Measurements from ENCODE around the gene DUSP2. TPM values are rescaled to one million over a fixed set of nuclear protein-coding genes. Genes with fewer than 3 reads are reported as not detected.

The DUSP2 gene
- polyA plus RNA-seq, 3 donors, result 48.4 to 392 (median 66.1) TPM

DNA sequence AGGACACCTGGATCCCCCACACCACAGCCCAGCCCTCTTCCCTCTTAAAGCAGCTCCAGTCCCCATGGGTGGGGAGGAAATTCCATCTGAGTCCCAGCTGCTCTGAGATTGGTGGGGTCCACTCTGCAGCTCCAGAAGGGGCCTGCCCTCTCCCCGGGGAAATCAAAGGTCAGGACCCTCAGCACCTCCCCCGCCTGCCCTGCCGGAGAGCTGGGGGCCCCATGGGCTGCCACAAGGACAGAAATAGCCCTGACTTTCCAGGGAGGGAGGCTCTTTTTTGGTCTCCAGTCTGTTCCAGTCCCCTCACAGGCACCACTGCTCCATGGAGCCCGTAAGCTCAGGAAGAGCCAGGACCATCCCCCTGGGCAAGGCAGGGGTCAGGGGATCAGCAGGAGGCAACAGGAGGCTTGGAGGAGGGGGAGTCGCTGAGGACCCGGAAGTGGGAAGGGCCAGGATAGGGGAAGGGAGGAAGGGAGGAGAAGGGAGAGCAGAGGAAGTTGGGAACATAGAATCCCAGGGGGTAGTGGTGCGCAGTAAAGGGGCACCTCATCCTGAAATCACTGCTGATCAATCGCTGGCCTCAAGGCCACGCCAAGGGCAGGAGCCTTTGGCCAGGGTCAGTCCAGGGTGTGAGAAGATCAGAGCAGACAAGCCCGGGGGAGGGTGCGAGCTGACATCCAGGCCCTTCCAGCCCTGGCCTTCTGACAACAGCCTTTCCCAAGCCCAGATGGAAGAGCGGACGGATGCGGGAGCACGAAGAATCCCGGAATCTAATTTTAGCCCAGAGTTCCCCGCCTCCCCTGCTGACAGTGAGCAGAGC, 36.5 kb downstream of the DUSP2 start:
- Histone ChIP-seq H3K36me3 (replicated peaks in 1 of 2; ENCODE audit: control insufficient read depth in 1 of 2, insufficient read depth in 2 of 2, low read length in 2 of 2) (no peaks in the 10 kb centered on the region), H3K4me3 (replicated peaks in 1 of 3; ENCODE audit: low read depth in 2 of 3, low read length in 3 of 3) (no peak overlapping the region), H3K9me3 (replicated peaks in 1 of 2; ENCODE audit: control insufficient read depth in 1 of 2, insufficient read depth in 1 of 2, low read length in 2 of 2) (peaks cover 11 to 18% of the 10 kb centered on the region in 2 donors), H3K9ac (ENCODE audit: insufficient read depth, low read length, poor library complexity, severe bottlenecking) (no peak overlapping the region), H4K20me1 (ENCODE audit: insufficient read depth, low read length) (no peaks in the 10 kb centered on the region), H2AFZ (ENCODE audit: insufficient read depth, low read depth, low read length, poor library complexity, severe bottlenecking) (no peak overlapping the region), H3K79me2 (ENCODE audit: insufficient read depth, low read length) (no peaks in the 10 kb centered on the region), H3K27ac (ENCODE audit: low read depth in 1 of 2, low read length in 2 of 2) (no peak overlapping the region), H3K27me3 (ENCODE audit: control insufficient read depth in 2 of 2, insufficient read depth in 2 of 2, low read length in 2 of 2) (no peaks in the 10 kb centered on the region), H3K4me1 (ENCODE audit: control insufficient read depth in 1 of 2, insufficient read depth in 2 of 2, low read length in 2 of 2) (peaks cover 6 to 9% of the 10 kb centered on the region in 2 donors), H3K4me2 (replicated peaks; ENCODE audit: extremely low read depth, low read length, poor library complexity, severe bottlenecking) (no peak overlapping the region)
- intact Hi-C loops (cut with micrococcal nuclease), result no loop called here
- Mint-ChIP-seq H3K27me3 (ENCODE audit: low read depth in 3 of 3) (peaks cover 4 to 20% (median 10%) of the 10 kb centered on the region in 3 donors), H3K36me3 (no peaks in the 10 kb centered on the region), H3K4me1 (peaks cover 9% of the 10 kb centered on the region), H3K4me3 (no peak overlapping the region), H3K9me3 (peaks cover 13 to 27% (median 21%) of the 10 kb centered on the region in 7 donors), H3K27ac (no peak overlapping the region)
- TF ChIP-seq, protein P1, sequence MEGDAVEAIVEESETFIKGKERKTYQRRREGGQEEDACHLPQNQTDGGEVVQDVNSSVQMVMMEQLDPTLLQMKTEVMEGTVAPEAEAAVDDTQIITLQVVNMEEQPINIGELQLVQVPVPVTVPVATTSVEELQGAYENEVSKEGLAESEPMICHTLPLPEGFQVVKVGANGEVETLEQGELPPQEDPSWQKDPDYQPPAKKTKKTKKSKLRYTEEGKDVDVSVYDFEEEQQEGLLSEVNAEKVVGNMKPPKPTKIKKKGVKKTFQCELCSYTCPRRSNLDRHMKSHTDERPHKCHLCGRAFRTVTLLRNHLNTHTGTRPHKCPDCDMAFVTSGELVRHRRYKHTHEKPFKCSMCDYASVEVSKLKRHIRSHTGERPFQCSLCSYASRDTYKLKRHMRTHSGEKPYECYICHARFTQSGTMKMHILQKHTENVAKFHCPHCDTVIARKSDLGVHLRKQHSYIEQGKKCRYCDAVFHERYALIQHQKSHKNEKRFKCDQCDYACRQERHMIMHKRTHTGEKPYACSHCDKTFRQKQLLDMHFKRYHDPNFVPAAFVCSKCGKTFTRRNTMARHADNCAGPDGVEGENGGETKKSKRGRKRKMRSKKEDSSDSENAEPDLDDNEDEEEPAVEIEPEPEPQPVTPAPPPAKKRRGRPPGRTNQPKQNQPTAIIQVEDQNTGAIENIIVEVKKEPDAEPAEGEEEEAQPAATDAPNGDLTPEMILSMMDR (IDR thresholded peaks at IDR 0.05), result no peak
- 82% methylated on average over 13 of the region's 17 CpGs for WGBS (ENCODE audit: insufficient coverage)
- DNase-seq, result no peak

DNA sequence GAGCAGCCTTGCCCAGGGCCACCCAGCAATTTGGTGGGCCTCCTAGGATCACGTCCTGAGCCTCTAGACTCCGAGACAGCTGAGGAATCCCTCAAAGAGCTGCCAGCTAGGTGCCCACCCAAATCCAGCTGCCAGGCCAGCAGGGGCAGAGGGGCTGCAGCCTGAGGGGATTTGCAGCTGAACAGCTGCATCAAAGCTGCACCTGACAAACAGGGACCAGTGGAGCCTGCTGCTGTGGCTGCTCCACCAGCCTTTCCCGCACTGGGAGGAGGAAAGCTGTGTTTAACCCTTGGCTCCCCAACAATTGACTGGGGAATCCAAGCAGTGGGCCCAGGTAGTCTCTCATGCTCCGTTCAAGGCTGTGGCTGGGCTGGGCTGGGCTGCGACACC, 37.1 kb downstream of the DUSP2 start:
- Histone ChIP-seq H3K36me3 (replicated peaks in 1 of 2; ENCODE audit: control insufficient read depth in 1 of 2, insufficient read depth in 2 of 2, low read length in 2 of 2) (no peaks in the 10 kb centered on the region), H3K27me3 (ENCODE audit: control insufficient read depth in 2 of 2, insufficient read depth in 2 of 2, low read length in 2 of 2) (no peaks in the 10 kb centered on the region), H3K27ac (ENCODE audit: low read depth in 1 of 2, low read length in 2 of 2) (no peak overlapping the region), H3K4me3 (replicated peaks in 1 of 3; ENCODE audit: low read depth in 2 of 3, low read length in 3 of 3) (no peak overlapping the region), H3K79me2 (ENCODE audit: insufficient read depth, low read length) (no peaks in the 10 kb centered on the region), H3K9me3 (replicated peaks in 1 of 2; ENCODE audit: control insufficient read depth in 1 of 2, insufficient read depth in 1 of 2, low read length in 2 of 2) (peaks cover 11 to 18% of the 10 kb centered on the region in 2 donors), H3K4me1 (ENCODE audit: control insufficient read depth in 1 of 2, insufficient read depth in 2 of 2, low read length in 2 of 2) (peaks cover 6 to 15% of the 10 kb centered on the region in 2 donors), H4K20me1 (ENCODE audit: insufficient read depth, low read length) (no peaks in the 10 kb centered on the region), H3K4me2 (replicated peaks; ENCODE audit: extremely low read depth, low read length, poor library complexity, severe bottlenecking) (no peak overlapping the region), H3K9ac (ENCODE audit: insufficient read depth, low read length, poor library complexity, severe bottlenecking) (no peak overlapping the region), H2AFZ (ENCODE audit: insufficient read depth, low read depth, low read length, poor library complexity, severe bottlenecking) (no peak overlapping the region)
- TF ChIP-seq, protein P1 (IDR thresholded peaks at IDR 0.05), result no peak
- Mint-ChIP-seq H3K27ac (no peak overlapping the region), H3K27me3 (ENCODE audit: low read depth in 3 of 3) (peaks cover 4 to 20% (median 8%) of the 10 kb centered on the region in 3 donors), H3K9me3 (peaks cover 13 to 27% (median 21%) of the 10 kb centered on the region in 7 donors), H3K36me3 (no peaks in the 10 kb centered on the region), H3K4me3 (no peak overlapping the region), H3K4me1 (peaks cover 13% of the 10 kb centered on the region)
- intact Hi-C loops (cut with micrococcal nuclease), result no loop called here
- DNase-seq, result no peak
- 65% methylated on average over 3 of the region's 5 CpGs for WGBS (ENCODE audit: insufficient coverage)
